Glomerular endothelial cell (primary cell): Measurements from ENCODE around the gene CYTH1. TPM values are rescaled to one million over a fixed set of nuclear protein-coding genes. Genes with fewer than 3 reads are reported as not detected.

Source experiments
- DNase-seq: peaks from one replicate; pipeline ENCODE4 v3.0.0-alpha.2; 2011; ENCODE audit warnings: low read depth, low spot score; ENCODE audit errors: extremely low read depth
- total RNA-seq: library from RNA; depleted of rRNA; stranded (reverse); fragments of >200 nt; gene quantifications from 2 replicates; pipeline ENCODE4 v1.2.3, GENCODE V29; 2015

CYTH1 gene
- total RNA-seq, 1 donor from 2014 or later = 61.6 TPM

- no peak for DNase-seq
Measured at GRCh38 chr17:78696016-78696982, 85.8 kb downstream of the CYTH1 start.

DNA sequence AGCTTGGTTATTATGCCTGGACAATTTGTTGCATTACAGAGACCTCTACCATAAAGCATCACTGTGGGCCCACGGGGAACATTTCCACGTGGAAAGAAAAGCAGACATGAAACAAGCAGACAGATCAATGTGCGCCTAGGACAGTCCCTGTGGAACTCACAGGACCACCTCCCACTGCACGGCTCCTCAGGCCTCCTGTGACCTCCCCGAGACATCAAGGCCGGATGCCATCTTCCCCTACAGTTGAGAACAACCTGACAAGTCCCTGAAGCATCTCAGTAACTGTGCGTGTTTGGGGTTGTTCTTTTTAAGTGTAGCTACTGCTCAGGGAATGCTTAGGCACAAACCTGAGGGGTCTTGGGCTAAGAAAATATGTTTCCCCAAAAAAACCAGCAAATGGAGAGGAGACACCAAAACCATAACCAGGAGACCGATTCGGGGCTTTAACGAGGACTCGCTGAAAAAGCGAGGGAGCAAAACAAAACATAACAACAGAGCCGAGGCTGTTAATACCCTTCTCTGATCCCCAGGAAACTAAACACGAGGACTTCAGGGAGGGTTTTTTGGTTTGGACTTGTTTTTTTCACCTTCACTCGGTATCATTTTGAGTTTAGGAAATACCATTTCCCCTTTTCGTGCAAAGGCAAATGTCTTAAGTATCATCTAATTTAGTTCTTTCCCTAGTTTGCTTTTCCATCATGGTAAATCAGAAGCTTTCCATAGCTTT lies 87.1 kb downstream of the CYTH1 start:
- DNase-seq = no peak

GRCh38 chr17:78693346-78694083 lies 88.6 kb downstream of the CYTH1 start:
- DNase-seq = no peak

DNA sequence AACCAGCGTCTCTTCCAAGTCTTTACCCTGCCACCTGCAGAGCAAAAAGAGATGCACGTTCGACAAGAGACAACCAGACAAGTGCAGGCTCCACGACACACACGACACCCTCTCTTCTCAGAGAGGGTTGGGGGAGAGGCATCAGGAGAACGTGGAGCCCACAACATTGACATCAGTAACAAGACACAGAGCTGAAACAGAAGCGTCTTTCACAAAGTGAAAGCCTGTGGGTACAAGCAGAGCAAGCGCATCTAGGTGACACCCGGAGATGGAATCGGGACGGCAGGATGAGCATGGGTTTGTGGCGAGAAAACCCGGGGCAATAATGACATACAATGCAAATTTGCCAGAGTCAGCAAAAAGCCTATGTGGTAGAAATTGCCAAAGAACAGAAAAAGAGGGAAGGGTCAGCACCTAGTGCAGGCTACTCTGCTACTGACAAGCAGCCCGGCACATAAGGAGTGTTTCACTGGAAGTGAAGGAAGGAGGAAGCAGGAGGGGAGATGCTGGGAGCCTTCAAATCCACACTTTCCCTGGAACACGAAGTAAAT lies 89.5 kb downstream of the CYTH1 start:
- no peak for DNase-seq

- DNase-seq = no peak
Measured at GRCh38 chr17:78689029-78689428, 93.0 kb downstream of the CYTH1 start.

DNA sequence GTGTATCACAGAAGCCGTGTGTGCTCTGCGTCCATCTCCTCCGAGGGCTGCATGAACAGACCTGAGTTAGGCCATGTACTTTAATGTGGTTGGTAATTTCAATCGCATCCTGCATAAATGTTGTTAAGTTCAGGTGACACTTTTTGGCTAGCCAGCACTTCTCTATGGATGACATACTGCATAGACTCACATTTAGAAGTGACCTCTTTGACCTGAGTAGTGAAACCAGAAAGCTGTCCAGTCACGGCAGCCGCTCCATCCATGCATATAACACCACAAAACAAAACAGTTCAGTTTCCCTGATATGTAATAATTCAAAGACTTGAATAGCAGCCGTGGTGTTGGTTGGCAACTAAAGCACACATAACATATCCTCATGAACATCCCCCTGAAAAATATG lies 94.1 kb downstream of the CYTH1 start:
- no peak for DNase-seq

DNA sequence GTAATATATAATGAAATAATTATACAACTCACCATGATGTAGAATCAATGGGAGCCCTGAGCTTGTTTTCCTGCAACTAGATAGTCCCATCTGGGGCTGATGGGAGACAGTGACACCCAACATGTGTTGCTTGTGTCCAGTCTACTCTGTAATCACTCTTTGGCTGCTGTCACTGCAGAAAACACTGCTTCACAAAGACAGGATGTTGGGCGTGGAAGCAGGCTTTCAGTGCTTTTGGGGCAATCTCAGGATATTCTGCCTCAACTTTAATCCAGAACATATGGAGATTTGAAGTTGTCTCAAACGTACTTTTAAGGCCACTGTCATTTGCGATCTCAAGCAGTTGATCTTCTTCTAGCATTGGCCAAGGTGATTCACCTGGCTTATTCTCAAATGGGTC lies 94.9 kb downstream of the CYTH1 start:
- DNase-seq = no peak

- no peak for DNase-seq
Measured at GRCh38 chr17:78684026-78684425, 98.0 kb downstream of the CYTH1 start.

- no peak for DNase-seq
Measured at GRCh38 chr17:78683408-78683961, 98.6 kb downstream of the CYTH1 start.

DNA sequence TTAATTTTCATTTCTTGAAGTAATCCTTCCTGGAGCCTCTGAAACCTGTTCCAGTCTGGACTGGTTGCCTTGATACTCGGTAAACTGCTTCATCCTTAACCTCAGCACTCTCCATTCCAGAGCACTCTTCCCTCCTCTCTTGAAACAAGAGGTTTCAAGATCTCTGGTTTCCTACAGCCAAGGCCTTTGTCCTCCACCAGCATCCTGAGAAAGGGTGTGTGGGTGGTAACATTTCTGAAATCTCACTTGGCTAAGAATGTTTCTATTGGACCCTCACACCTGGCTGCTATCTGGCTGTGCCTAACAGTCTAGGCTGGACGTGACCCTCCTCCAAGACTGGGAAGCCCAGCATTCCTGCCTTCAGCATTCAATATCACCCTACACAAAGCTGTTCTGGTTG lies 99.7 kb downstream of the CYTH1 start:
- no peak for DNase-seq

DNA sequence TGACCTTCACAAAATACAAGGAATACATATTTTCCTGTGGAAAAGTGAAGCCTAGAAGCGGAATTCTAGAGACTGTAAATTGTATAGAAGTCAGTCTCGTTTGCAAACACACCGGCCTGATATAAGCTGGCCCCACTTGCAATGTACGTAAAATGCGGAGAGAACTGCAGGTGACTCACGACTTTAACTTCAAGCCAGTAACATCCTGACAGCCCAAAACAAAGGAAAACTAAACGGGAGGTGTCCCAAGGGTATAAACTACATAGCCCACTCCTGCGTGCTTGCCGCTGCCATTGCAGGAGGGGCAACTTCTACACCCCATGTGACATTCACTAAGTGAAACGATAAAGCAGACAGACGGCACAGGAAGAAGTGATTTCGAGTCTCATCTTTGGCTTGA lies 101.6 kb downstream of the CYTH1 start:
- DNase-seq = no peak

DNA sequence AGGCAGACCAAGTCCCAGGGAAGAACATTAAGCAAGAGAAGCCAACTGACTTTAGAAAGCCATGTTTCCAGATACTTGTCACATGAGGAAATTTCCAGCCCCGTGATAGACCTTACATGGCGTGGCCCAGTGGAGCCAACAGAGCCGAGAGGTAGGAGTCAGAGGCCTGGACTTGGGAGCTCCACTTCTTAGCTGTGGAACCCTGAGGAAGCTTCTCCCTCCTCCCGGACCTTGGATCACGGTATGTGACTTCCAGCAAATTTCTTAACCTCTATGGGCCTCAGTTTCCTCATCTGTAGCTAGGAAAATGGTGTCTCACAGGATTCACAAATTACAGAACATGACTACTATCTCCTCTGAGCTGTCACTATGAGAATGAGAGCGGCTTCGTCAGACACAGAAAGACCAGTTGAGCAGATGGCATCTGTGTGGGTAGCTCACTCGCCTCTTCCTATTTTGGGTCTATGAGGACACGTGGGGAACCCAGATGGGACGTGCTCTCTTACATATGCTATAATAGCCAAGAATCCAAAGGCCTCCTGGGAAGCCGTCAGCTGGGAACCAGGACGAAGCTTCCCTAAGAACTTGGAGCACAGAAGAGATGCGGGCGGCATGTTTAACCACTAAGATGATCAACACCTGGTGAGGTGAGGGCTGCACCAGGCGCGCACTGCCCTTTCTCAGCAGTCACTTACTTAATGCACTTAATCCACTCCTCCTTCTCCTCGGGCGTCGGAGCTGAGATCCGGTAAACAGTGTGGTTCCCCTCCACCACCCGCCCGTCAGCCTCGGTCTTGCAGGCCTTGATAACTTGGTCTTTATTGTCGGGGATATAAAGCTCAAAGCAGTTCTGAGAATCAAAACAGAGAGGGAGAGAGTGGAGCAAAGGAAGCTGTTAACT lies 102.3 kb downstream of the CYTH1 start:
- DNase-seq = no peak

GRCh38 chr17:78678711-78679110 lies 103.4 kb downstream of the CYTH1 start:
- no peak for DNase-seq

DNA sequence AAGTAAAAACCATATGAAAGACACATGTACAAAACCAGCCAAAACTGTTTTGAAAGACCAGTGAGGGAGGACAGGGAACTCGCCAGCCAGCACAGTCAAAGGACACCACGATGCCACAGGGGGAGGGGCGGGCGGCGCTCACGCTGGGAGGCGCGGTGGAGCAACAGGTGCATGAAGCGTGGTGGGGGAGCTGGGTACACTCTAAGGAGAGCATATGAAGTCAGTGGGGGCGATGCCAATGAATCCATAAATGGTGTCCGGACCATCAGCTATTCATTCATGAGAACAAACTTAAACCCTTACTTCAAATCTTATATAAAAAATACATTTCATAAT lies 103.9 kb downstream of the CYTH1 start:
- DNase-seq = no peak

DNA sequence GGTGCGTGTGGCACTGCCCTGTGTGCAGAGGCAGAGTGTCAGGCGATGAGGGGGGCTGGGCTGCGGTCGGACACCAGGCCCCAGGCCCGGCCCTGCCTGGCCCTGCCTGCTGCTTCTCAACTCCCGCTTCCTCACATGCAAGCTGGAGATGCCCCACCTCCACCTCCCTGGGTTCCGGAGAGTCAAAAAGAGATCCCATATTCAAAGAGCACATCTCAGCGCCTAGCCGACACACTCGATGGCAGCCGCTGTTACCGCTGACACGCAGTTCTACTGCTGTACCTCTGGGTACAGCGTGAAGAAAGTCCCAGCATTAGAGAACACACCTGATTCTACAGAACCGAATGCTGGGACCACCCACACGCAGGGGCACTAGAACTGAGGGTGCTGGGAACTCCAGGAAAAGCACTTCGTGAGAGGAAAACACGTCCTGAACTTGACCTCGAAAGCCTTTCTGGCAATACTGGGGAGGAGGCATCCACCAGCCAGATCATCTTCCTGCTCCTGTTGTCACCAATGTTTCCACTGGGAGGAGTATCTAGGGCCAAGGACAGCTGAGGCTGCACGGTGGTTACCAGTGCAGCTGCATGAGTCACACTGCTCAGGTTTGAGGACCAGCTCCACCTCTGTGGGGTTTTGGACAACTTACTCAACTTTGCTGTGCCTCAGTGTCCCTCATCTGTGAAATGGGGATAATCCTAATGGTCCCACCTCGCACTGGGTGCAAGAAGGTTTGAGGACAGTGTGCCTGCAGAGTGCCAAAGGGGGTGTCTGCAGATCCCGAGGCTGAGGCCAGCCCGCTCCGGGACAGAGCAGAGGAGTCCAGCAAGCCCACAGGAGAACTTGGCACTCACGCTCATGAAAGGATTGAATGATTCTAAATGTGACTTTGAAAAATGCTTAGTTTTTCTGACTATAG lies 104.5 kb downstream of the CYTH1 start:
- no peak for DNase-seq

- DNase-seq = no peak
Measured at GRCh38 chr17:78676412-78677302, 105.4 kb downstream of the CYTH1 start.

DNA sequence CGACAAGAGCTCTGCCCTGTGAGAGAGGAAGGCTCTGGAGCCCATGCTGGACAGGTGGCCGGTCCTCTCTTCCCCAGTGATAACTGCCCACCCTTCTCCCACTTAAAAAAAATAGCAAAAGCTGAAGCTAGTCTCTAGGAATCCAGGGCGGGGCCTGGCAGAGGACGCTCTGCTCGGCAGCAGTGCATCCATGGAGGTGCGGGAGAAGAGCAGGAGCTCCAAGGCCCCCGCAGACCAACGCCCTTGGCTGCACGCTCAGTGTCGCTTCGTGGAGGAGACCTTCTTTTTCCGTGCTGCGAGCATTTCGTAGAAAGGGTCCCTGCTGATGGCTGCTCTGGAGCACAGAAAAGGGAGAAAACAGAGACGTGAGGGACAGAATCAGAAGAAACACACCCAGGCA lies 106.2 kb downstream of the CYTH1 start:
- DNase-seq = no peak

GRCh38 chr17:78675316-78675616 lies 106.8 kb downstream of the CYTH1 start:
- DNase-seq = no peak
